Spleen (tissue), 7 donors: ENCODE data around the gene GLP2R.

Experiments
- CTCF ChIP-seq, 11 experiments: fragments of 200-600 bp in 7 of 11; fragments of 450-650 bp in 4 of 11; sonication (generic) in 4 of 11; IDR thresholded peaks in 8 of 11; conservative IDR thresholded peaks in 3 of 11; 1 replicate in 7 of 11; 2 replicates in 4 of 11; pipeline versions ENCODE4 v1.4.0 to v1.8.0; 2016 to 2021; ENCODE audit warnings: antibody characterized with exemption in 11 of 11, inconsistent platforms in 4 of 11, mild to moderate bottlenecking in 1 of 11
- POLR2A ChIP-seq, 3 donors: fragments of 450-650 bp; IDR thresholded peaks; one replicate each; pipeline ENCODE4 v1.5.1; 2017; ENCODE audit warnings: antibody characterized with exemption in 3 of 3, mild to moderate bottlenecking in 1 of 3
- POLR2AphosphoS5 ChIP-seq, 3 donors: sonication (generic); formaldehyde crosslinking; IDR thresholded peaks; one replicate each; pipeline ENCODE4 v1.5.1; 2017; ENCODE audit warnings: antibody characterized with exemption in 3 of 3
- donor health status: DM: no; HTN: no; CAD: no; lungs with moderate emphysema.
- donor health status: DM: no; HTN: no; CAD: no.
- donor health status: DM: no; HTN: no; CAD: no.

- TF ChIP-seq POLR2AphosphoS5 (IDR thresholded peaks at IDR 0.05) (no peak), CTCF (IDR thresholded peaks at IDR 0.05 in 8 of 11, conservative IDR thresholded peaks at IDR 0.05 in 3 of 11) (no peak), POLR2A (IDR thresholded peaks at IDR 0.05) (no peak)
These were observed 34.1 kb downstream of the GLP2R start for GRCh38 chr17:9859781-9860180.
